ENCODE results near the gene TNFRSF21. TPM values are rescaled to one million over a fixed set of nuclear protein-coding genes. Genes with fewer than 3 reads are reported as not detected.

Gene TNFRSF21
- total RNA-seq, 1 donor from 2014 or later = 27.1 TPM

DNA sequence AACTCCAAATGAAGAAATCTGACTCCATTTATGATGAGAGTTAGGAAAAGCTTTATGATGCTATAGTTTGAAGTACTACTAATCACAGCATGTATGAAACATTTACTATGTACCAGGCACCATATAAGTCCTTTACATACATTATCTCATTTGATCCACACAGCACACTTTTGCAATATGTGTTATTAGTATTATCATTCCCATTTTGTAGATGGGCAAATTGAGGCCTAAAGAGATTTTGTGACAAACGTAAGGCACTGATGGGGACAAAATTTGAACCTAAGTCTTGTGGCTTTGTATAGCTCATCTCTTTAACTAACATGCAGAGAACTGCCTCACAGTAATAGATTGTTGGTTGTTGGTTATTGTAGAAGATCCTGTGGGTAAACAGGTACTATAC lies 14.2 kb upstream of the TNFRSF21 start:
- Mint-ChIP-seq H3K4me3 (ENCODE audit: unreplicated experiment) (no peak overlapping the region), H3K27ac (ENCODE audit: unreplicated experiment) (no peak overlapping the region), H3K4me1 (ENCODE audit: low read depth, unreplicated experiment) (no peaks in the 10 kb centered on the region), H3K36me3 (ENCODE audit: unreplicated experiment) (no peaks in the 10 kb centered on the region), H3K27me3 (ENCODE audit: unreplicated experiment) (no peaks in the 10 kb centered on the region), H3K9me3 (ENCODE audit: unreplicated experiment) (no peaks in the 10 kb centered on the region)
- TF ChIP-seq, protein P1, sequence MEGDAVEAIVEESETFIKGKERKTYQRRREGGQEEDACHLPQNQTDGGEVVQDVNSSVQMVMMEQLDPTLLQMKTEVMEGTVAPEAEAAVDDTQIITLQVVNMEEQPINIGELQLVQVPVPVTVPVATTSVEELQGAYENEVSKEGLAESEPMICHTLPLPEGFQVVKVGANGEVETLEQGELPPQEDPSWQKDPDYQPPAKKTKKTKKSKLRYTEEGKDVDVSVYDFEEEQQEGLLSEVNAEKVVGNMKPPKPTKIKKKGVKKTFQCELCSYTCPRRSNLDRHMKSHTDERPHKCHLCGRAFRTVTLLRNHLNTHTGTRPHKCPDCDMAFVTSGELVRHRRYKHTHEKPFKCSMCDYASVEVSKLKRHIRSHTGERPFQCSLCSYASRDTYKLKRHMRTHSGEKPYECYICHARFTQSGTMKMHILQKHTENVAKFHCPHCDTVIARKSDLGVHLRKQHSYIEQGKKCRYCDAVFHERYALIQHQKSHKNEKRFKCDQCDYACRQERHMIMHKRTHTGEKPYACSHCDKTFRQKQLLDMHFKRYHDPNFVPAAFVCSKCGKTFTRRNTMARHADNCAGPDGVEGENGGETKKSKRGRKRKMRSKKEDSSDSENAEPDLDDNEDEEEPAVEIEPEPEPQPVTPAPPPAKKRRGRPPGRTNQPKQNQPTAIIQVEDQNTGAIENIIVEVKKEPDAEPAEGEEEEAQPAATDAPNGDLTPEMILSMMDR (IDR thresholded peaks at IDR 0.05; ENCODE audit: partially characterized antibody, unreplicated experiment) = no peak
- DNase-seq = no peak

DNA sequence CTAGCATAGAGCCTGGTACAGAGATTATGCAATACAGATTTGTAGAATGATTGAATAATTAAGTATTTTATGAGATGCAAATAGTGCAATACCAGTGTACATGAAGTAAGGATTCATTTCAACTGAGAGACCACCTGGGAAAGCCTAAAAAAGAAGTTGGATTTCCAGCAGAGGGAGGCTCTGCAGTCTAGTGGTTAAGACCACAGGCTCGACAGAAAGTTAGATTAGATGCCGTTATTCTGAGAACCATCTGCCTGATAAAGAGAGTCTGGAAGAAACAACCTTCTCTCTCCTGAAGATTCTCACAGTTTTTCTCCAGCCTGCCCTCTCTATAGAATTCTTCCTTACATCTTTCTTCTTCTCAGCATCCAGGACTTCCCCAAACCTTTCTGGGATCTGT lies 13.6 kb upstream of the TNFRSF21 start:
- H3K4me1 Mint-ChIP-seq (ENCODE audit: low read depth, unreplicated experiment) = no peaks in the 10 kb centered on the region
- H3K27me3 Mint-ChIP-seq (ENCODE audit: unreplicated experiment) = no peaks in the 10 kb centered on the region
- DNase-seq = no peak
- no peak overlapping the region for H3K4me3 Mint-ChIP-seq (ENCODE audit: unreplicated experiment)
- no peak overlapping the region for H3K27ac Mint-ChIP-seq (ENCODE audit: unreplicated experiment)
- H3K36me3 Mint-ChIP-seq (ENCODE audit: unreplicated experiment) = no peaks in the 10 kb centered on the region
- TF ChIP-seq, protein P1 (IDR thresholded peaks at IDR 0.05; ENCODE audit: partially characterized antibody, unreplicated experiment) = no peak
- no peaks in the 10 kb centered on the region for H3K9me3 Mint-ChIP-seq (ENCODE audit: unreplicated experiment)

DNA sequence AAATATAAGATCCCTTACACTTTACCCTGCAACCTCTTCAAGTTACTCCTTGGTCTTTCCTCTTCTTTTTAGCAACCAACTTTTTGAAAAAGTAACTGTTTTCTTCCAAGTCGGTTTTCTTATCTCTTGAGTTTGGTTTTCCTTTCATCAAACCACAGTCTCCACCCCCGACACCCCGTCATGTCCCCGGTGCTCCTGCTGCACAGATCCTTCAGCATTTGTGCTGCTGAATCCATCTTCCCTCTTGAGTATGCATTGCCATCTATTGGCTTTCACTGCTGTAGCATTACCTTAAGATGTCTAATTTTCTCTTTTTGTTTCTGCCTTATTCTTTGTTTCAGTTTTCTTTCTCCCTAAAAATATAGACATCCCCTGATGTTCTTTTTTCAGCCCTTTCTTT lies 11.9 kb upstream of the TNFRSF21 start:
- no peaks in the 10 kb centered on the region for H3K4me1 Mint-ChIP-seq (ENCODE audit: low read depth, unreplicated experiment)
- H3K36me3 Mint-ChIP-seq (ENCODE audit: unreplicated experiment) = no peaks in the 10 kb centered on the region
- H3K27ac Mint-ChIP-seq (ENCODE audit: unreplicated experiment) = no peak overlapping the region
- TF ChIP-seq, protein P1 (IDR thresholded peaks at IDR 0.05; ENCODE audit: partially characterized antibody, unreplicated experiment) = no peak
- no peaks in the 10 kb centered on the region for H3K27me3 Mint-ChIP-seq (ENCODE audit: unreplicated experiment)
- H3K9me3 Mint-ChIP-seq (ENCODE audit: unreplicated experiment) = no peaks in the 10 kb centered on the region
- H3K4me3 Mint-ChIP-seq (ENCODE audit: unreplicated experiment) = no peak overlapping the region
- no peak for DNase-seq

GRCh38 chr6:47319867-47320266 lies 10.2 kb upstream of the TNFRSF21 start:
- no peaks in the 10 kb centered on the region for H3K36me3 Mint-ChIP-seq (ENCODE audit: unreplicated experiment)
- DNase-seq = no peak
- no peaks in the 10 kb centered on the region for H3K9me3 Mint-ChIP-seq (ENCODE audit: unreplicated experiment)
- no peak overlapping the region for H3K27ac Mint-ChIP-seq (ENCODE audit: unreplicated experiment)
- no peaks in the 10 kb centered on the region for H3K4me1 Mint-ChIP-seq (ENCODE audit: low read depth, unreplicated experiment)
- no peaks in the 10 kb centered on the region for H3K27me3 Mint-ChIP-seq (ENCODE audit: unreplicated experiment)
- TF ChIP-seq, protein P1 (IDR thresholded peaks at IDR 0.05; ENCODE audit: partially characterized antibody, unreplicated experiment) = no peak
- H3K4me3 Mint-ChIP-seq (ENCODE audit: unreplicated experiment) = no peak overlapping the region

- Mint-ChIP-seq H3K27me3 (ENCODE audit: unreplicated experiment) (no peaks in the 10 kb centered on the region), H3K27ac (ENCODE audit: unreplicated experiment) (no peak overlapping the region)
Observed at GRCh38 chr6:47319382-47319781, 9.7 kb upstream of the TNFRSF21 start.

More at GRCh38 chr6:47319382-47319781, 9.7 kb upstream of the TNFRSF21 start:
- no peak overlapping the region for H3K4me3 Mint-ChIP-seq (ENCODE audit: unreplicated experiment)
- H3K4me1 Mint-ChIP-seq (ENCODE audit: low read depth, unreplicated experiment) = no peaks in the 10 kb centered on the region
- DNase-seq = no peak
- TF ChIP-seq, protein P1 (IDR thresholded peaks at IDR 0.05; ENCODE audit: partially characterized antibody, unreplicated experiment) = no peak
- H3K9me3 Mint-ChIP-seq (ENCODE audit: unreplicated experiment) = no peaks in the 10 kb centered on the region
- no peaks in the 10 kb centered on the region for H3K36me3 Mint-ChIP-seq (ENCODE audit: unreplicated experiment)
